Stomach (tissue), 9 donors: ENCODE measurements around the gene ARFGAP3. TPM values are rescaled to one million over a fixed set of nuclear protein-coding genes. Genes with fewer than 3 reads are reported as not detected.
A peak's percentile ranks its signal among the peaks of the same experiment; 100 is the strongest.

ENCODE experiments used
- DNase-seq, 2 donors: peaks; one replicate each; pipeline versions ENCODE4 v3.0.0 to v3.0.0-alpha.2; 2013 to 2019
- H3K27ac ChIP-seq, 5 donors: fragments of 200-600 bp in 4 of 5; sonication (generic) in 4 of 5; one replicate each; pipeline ENCODE4 v1.5.1; 2013 to 2019; ENCODE audit warnings: mild to moderate bottlenecking in 1 of 5, moderate library complexity in 1 of 5
- H3K27me3 ChIP-seq, 3 donors: fragments of 200-600 bp; sonication (generic); one replicate each; pipeline ENCODE4 v1.5.1; 2017 to 2019; ENCODE audit warnings: mixed run types in 1 of 3
- H3K36me3 ChIP-seq, 4 donors: fragments of 200-600 bp; sonication (generic); 1 replicate in 3 of 4; 2 replicates in 1 of 4; pipeline ENCODE4 v1.5.1; 2016 to 2019
- H3K4me1 ChIP-seq, 4 donors: fragments of 200-600 bp; sonication (generic); one replicate each; pipeline ENCODE4 v1.5.1; 2016 to 2019
- H3K4me3 ChIP-seq, 4 donors: fragments of 200-600 bp; sonication (generic) in 3 of 4; one replicate each; pipeline ENCODE4 v1.5.1; 2016 to 2019; ENCODE audit warnings: mild to moderate bottlenecking in 1 of 4
- H3K9me3 ChIP-seq, 4 donors: fragments of 200-600 bp; sonication (generic); one replicate each; pipeline ENCODE4 v1.5.1; 2016 to 2019
- CTCF ChIP-seq, 7 experiments: fragments of 450-650 bp in 4 of 7; fragments of 200-600 bp in 3 of 7; sonication (generic) in 3 of 7; IDR thresholded peaks; one replicate each; pipeline ENCODE4 v1.5.1; 2016 to 2019; ENCODE audit warnings: antibody characterized with exemption in 7 of 7, control low read depth in 2 of 7, mild to moderate bottlenecking in 1 of 7
- EP300 ChIP-seq: sonication (generic); formaldehyde crosslinking; IDR thresholded peaks from one replicate; pipeline ENCODE4 v1.6.1; 2017; ENCODE audit warnings: antibody characterized with exemption
- POLR2A ChIP-seq, 4 donors: fragments of 450-650 bp; IDR thresholded peaks; one replicate each; pipeline ENCODE4 v1.6.1; 2016; ENCODE audit warnings: antibody characterized with exemption in 4 of 4, control low read depth in 2 of 4, mild to moderate bottlenecking in 1 of 4, moderate library complexity in 1 of 4
- POLR2AphosphoS5 ChIP-seq, 3 donors: sonication (generic); formaldehyde crosslinking; IDR thresholded peaks; one replicate each; pipeline ENCODE4 v1.6.1; 2016; ENCODE audit warnings: antibody characterized with exemption in 3 of 3
- WGBS, 5 donors: extraction: QIAGEN DNeasy Blood & Tissue Kit in 3 of 5; methylation state at CpG; one replicate each; pipeline versions ENCODE4 v1.1.5 to v1.1.7; 2013 to 2018; 5-methylcytosine and 5-hydroxymethylcytosine counted together
- intact Hi-C: fragments of 100-400 bp; cut with DNase I; formaldehyde crosslinking; loops from one replicate; pipeline ENCODE4 v1.15.1; 2023; ENCODE audit warnings: low total_unique reads
- polyA plus RNA-seq, 3 donors: library from polyadenylated mRNA; stranded (reverse); fragments of 200-250 nt; gene quantifications; one replicate each; pipeline ENCODE4 v1.2.3, GENCODE V29; 2013
- total RNA-seq, 5 donors: library from RNA; depleted of rRNA; stranded (reverse); fragments of >200 nt; gene quantifications; one replicate each; pipeline versions ENCODE4 v1.1.0 to v1.2.3, GENCODE V29; 2014 to 2016
- donor health status: healthy with polysubstance abuse.
- donor health status: Bipolar disorder and iron deficiency.
- donor health status: healthy.

ARFGAP3 gene
- total and polyA plus RNA-seq, 8 donors, result 4.6 to 77.5 (median 39.9) TPM

GRCh38 chr22:42902875-42903510 is 45.9 kb upstream of the ARFGAP3 start:
- no peak overlapping the region for H3K4me3 ChIP-seq
- intact Hi-C loops, result no loop called here
- WGBS, 5 donors, result 77 to 89% (median 78%) methylated on average over 11 to 15 of the region's 15 CpGs
- H3K9me3 ChIP-seq, result no peaks in the 10 kb centered on the region
- peaks cover 0 to 38% (median 13%) of the 10 kb centered on the region in 4 donors for H3K36me3 ChIP-seq
- no peaks in the 10 kb centered on the region for H3K27me3 ChIP-seq
- peak overlapping the region in 4 of 5 donors; percentile 10 to 73 (median 35) for H3K27ac ChIP-seq
- DNase-seq, result peak in 1 of 2 donors; percentile 86
- TF ChIP-seq POLR2A (IDR thresholded peaks at IDR 0.05) (no peak), POLR2AphosphoS5 (IDR thresholded peaks at IDR 0.05) (peak in 1 of 3 donors; percentile 21)
- H3K4me1 ChIP-seq, result peaks cover 35 to 81% (median 48%) of the 10 kb centered on the region in 4 donors

- H3K27ac ChIP-seq, result peak overlapping the region in 2 of 5 donors; percentile 10 to 40
- no peak for DNase-seq
- no peaks in the 10 kb centered on the region for H3K27me3 ChIP-seq
- intact Hi-C loops, result no loop called here
- 76 to 87% (median 86%) methylated on average over 13 to 14 of the region's 14 CpGs for WGBS, 5 donors
- H3K9me3 ChIP-seq, result no peaks in the 10 kb centered on the region
- peaks cover 0 to 29% (median 9%) of the 10 kb centered on the region in 4 donors for H3K36me3 ChIP-seq
- no peak overlapping the region for H3K4me3 ChIP-seq
- no peak for TF ChIP-seq POLR2AphosphoS5 (IDR thresholded peaks at IDR 0.05)
- no peak for TF ChIP-seq EP300
- TF ChIP-seq CTCF (IDR thresholded peaks at IDR 0.05), result no peak
- TF ChIP-seq POLR2A (IDR thresholded peaks at IDR 0.05), result no peak
- peaks cover 25 to 80% (median 42%) of the 10 kb centered on the region in 4 donors for H3K4me1 ChIP-seq
These were observed 44.9 kb upstream of the ARFGAP3 start for GRCh38 chr22:42901790-42902508.

- Histone ChIP-seq H3K4me1 (peaks cover 28 to 84% (median 46%) of the 10 kb centered on the region in 4 donors), H3K36me3 (peaks cover 0 to 29% (median 11%) of the 10 kb centered on the region in 4 donors), H3K9me3 (no peaks in the 10 kb centered on the region), H3K4me3 (no peak overlapping the region), H3K27ac (no peak overlapping the region), H3K27me3 (no peaks in the 10 kb centered on the region)
- no peak for TF ChIP-seq POLR2AphosphoS5 (IDR thresholded peaks at IDR 0.05)
- no peak for DNase-seq
- intact Hi-C loops, result no loop called here
- 88 to 92% (median 90%) methylated on average over 7 of the region's 7 CpGs for WGBS, 5 donors
These were observed 40.9 kb upstream of the ARFGAP3 start for GRCh38 chr22:42897960-42898359.

- no peaks in the 10 kb centered on the region for H3K27me3 ChIP-seq
- H3K27ac ChIP-seq, result peak overlapping the region; percentile 63 to 93 (median 86)
- peaks cover 4 to 27% (median 18%) of the 10 kb centered on the region in 4 donors for H3K36me3 ChIP-seq
- WGBS, 5 donors, result 22 to 53% (median 47%) methylated on average over 9 of the region's 9 CpGs
- intact Hi-C loops, result no loop called here
- TF ChIP-seq POLR2A (IDR thresholded peaks at IDR 0.05), result no peak
- no peak for TF ChIP-seq POLR2AphosphoS5 (IDR thresholded peaks at IDR 0.05)
- TF ChIP-seq EP300, result no peak
- no peak for TF ChIP-seq CTCF (IDR thresholded peaks at IDR 0.05)
- no peaks in the 10 kb centered on the region for H3K9me3 ChIP-seq
- DNase-seq, result no peak
- no peak overlapping the region for H3K4me3 ChIP-seq
- H3K4me1 ChIP-seq, result peaks cover 39 to 85% (median 60%) of the 10 kb centered on the region in 4 donors
These were observed 38.5 kb upstream of the ARFGAP3 start for GRCh38 chr22:42895541-42895981.

GRCh38 chr22:42895087-42895486 is 38.0 kb upstream of the ARFGAP3 start:
- Histone ChIP-seq H3K4me3 (no peak overlapping the region), H3K36me3 (peaks cover 5 to 32% (median 20%) of the 10 kb centered on the region in 4 donors), H3K4me1 (peaks cover 39 to 88% (median 61%) of the 10 kb centered on the region in 4 donors), H3K27me3 (no peaks in the 10 kb centered on the region), H3K9me3 (no peaks in the 10 kb centered on the region), H3K27ac (peak overlapping the region in 4 of 5 donors; percentile 81 to 93 (median 86))
- WGBS, 5 donors, result 46 to 55% (median 50%) methylated on average over 7 of the region's 7 CpGs
- peak in 1 of 2 donors; percentile 40 for DNase-seq
- no peak for TF ChIP-seq CTCF (IDR thresholded peaks at IDR 0.05)
- no peak for TF ChIP-seq POLR2A (IDR thresholded peaks at IDR 0.05)
- no peak for TF ChIP-seq EP300
- TF ChIP-seq POLR2AphosphoS5 (IDR thresholded peaks at IDR 0.05), result no peak
- intact Hi-C loops, result no loop called here
